Ectodermal cell (in vitro differentiated cells): ENCODE data around the gene LRFN2.

ENCODE experiments used
- H3K27ac ChIP-seq: 2 replicates; pipeline ENCODE4 v1.7.0; 2013; ENCODE audit warnings: mild to moderate bottlenecking, low read depth, low read length; ENCODE audit not compliant: insufficient read depth, poor library complexity, severe bottlenecking
- H3K27me3 ChIP-seq: 2 replicates; pipeline ENCODE4 v1.7.0; 2013; ENCODE audit warnings: mild to moderate bottlenecking, low read length; ENCODE audit not compliant: insufficient read depth, control insufficient read depth, poor library complexity, severe bottlenecking
- H3K36me3 ChIP-seq: one replicate; pipeline ENCODE4 v1.7.0; 2013; ENCODE audit warnings: low read length; ENCODE audit not compliant: control insufficient read depth, insufficient read depth
- H3K4me1 ChIP-seq: one replicate; pipeline ENCODE4 v1.7.0; 2013; ENCODE audit warnings: low read length; ENCODE audit not compliant: control insufficient read depth, insufficient read depth
- H3K4me3 ChIP-seq: 2 replicates; pipeline ENCODE4 v1.7.0; 2013; ENCODE audit warnings: low read depth, low read length, control low read depth; ENCODE audit not compliant: insufficient read depth
- H3K9me3 ChIP-seq: 2 replicates; pipeline ENCODE4 v1.7.0; 2013; ENCODE audit warnings: mild to moderate bottlenecking, low read length, moderate library complexity; ENCODE audit not compliant: control insufficient read depth
- WGBS, 2 experiments: methylation state at CpG; one replicate each; pipeline ENCODE4 v1.1.7; 2013; ENCODE audit warnings: missing lambda C conversion rate in 2 of 2; 5-methylcytosine and 5-hydroxymethylcytosine counted together

Gene LRFN2

DNA sequence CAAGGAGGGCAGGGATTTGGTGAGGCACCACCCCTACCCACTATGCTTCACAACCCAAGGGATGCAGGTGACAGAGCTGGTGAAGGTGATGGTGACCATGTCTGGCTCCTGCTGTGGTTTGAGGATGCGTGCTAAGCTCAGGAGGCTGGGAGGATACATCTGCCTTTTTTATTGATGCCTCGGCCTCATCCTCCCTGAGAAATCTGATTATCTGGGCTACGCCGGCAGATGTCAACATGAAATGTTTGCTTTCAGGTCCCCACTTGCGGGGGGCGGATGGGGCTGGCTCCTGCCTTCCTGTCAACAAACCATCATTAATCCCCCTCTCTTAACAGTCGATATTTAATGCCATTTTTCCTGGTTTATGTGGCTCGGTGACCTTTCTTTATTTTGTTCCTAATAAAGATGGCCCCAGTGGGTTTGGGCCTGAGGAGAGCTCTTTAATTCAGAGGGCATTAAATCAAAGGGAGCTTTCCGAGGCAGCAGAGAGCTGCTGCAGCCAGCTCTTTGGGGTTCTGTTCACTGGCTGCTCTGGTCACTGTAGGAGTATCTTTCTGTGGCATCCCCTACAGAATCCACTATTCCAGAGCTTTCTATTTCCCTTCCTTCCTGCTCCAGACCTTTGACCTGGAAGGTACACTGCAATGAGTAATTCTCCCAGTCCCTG, 33.5 kb upstream of the LRFN2 start:
- Histone ChIP-seq H3K9me3 (no peaks in the 10 kb centered on the region), H3K27ac (no peak overlapping the region), H3K4me3 (no peak overlapping the region), H3K4me1 (no peaks in the 10 kb centered on the region), H3K27me3 (no peaks in the 10 kb centered on the region), H3K36me3 (no peaks in the 10 kb centered on the region)
- WGBS, 2 experiments: 85 to 92% methylated on average over 9 of the region's 9 CpGs

DNA sequence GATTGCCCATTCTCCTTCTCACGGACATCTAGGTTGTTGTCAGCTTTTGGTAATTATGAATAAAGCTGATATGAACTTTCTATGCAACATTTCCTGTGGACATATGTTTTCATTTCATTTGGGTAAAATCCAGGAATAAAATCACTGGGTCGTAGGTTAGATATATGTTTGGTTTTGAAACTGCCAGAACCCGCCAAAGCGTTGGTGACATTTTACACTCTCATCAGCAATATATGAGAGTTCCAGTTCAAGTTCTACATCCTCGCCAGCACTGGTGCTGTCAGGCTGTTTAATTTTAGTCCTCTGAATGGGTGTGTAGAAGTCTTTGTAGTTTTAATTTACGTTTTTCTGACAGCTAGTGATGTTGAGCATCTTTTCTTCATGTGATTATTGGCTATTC, 27.5 kb upstream of the LRFN2 start:
- Histone ChIP-seq H3K36me3 (no peaks in the 10 kb centered on the region), H3K9me3 (no peaks in the 10 kb centered on the region), H3K4me3 (no peak overlapping the region), H3K27me3 (no peaks in the 10 kb centered on the region), H3K4me1 (no peaks in the 10 kb centered on the region), H3K27ac (no peak overlapping the region)
- 75 to 86% methylated on average over 6 of the region's 6 CpGs for WGBS, 2 experiments

- no peaks in the 10 kb centered on the region for H3K36me3 ChIP-seq
- no peaks in the 10 kb centered on the region for H3K27me3 ChIP-seq
- WGBS, 2 experiments: 90 to 93% methylated on average over 8 of the region's 8 CpGs
- no peaks in the 10 kb centered on the region for H3K9me3 ChIP-seq
- H3K4me1 ChIP-seq: no peaks in the 10 kb centered on the region
- H3K27ac ChIP-seq: no peak overlapping the region
- no peak overlapping the region for H3K4me3 ChIP-seq
Measured at GRCh38 chr6:40611912-40612311, 24.7 kb upstream of the LRFN2 start.

DNA sequence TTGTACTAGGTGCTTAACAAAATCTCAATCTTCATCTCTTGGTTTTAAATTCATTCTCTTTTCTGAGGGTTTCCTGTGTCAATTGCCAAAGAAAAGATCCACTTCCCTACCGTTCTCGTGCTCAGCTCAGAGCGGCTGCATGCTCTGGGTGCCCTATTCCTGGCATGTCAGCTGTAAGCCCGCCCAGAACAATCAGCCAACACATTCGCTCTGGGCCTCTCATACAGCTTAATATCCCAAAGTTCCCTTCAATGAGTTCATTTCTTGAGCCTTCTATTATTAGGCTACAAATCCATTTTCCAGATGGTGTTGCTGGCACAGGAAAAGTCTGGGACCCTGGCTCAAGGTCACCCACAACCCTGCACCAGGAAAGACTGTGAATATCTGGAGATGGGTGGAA, 24.3 kb upstream of the LRFN2 start:
- no peak overlapping the region for H3K4me3 ChIP-seq
- H3K27me3 ChIP-seq: no peaks in the 10 kb centered on the region
- H3K4me1 ChIP-seq: no peaks in the 10 kb centered on the region
- H3K36me3 ChIP-seq: no peaks in the 10 kb centered on the region
- 91 to 93% methylated on average over 5 of the region's 5 CpGs for WGBS, 2 experiments
- no peak overlapping the region for H3K27ac ChIP-seq
- no peaks in the 10 kb centered on the region for H3K9me3 ChIP-seq

DNA sequence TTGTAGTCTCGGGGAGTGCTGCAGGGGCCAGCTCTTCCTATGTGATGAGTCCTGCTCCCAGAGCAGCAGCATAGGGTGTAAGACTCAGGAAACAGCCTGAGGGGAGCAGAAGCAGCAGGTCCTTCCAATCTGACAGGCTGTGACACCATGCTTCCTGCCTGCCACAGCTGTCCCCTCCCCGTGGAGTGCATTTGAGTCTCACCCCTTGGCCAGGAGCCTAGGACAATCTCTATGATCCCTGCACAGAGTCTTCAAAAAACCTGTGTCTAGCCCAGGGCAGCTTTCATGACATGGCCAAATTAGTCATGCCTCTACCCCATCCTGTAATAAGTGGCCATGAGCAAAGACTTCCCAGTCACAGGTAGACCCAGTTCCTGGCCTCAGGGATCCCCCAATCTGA, 23.1 kb upstream of the LRFN2 start:
- WGBS, 2 experiments: 83 to 84% methylated on average over 2 of the region's 2 CpGs
- Histone ChIP-seq H3K27me3 (no peaks in the 10 kb centered on the region), H3K27ac (no peak overlapping the region), H3K4me1 (no peaks in the 10 kb centered on the region), H3K4me3 (no peak overlapping the region), H3K36me3 (no peaks in the 10 kb centered on the region), H3K9me3 (no peaks in the 10 kb centered on the region)

DNA sequence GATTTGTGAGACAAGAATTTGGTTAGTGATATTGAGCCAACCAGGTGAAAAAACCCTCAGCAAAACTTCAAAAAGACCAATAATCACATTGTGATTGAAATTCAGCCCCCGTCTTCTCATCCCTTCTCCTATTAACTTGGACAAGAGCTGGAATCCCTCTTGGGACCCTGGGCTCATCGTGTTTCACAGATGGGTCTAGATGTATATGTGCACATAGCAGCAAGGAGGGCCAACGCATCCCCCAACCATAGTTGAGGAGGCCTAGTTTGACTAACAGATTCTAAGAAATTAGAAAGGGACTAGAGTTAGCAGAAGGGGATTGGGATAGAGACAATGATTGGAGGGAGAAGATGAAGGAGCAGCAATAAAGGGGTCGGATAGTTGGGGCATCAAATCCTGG, 19.8 kb upstream of the LRFN2 start:
- no peaks in the 10 kb centered on the region for H3K4me1 ChIP-seq
- no peak overlapping the region for H3K4me3 ChIP-seq
- no peaks in the 10 kb centered on the region for H3K27me3 ChIP-seq
- WGBS, 2 experiments: 92 to 94% methylated on average over 4 of the region's 4 CpGs
- no peak overlapping the region for H3K27ac ChIP-seq
- no peaks in the 10 kb centered on the region for H3K9me3 ChIP-seq
- H3K36me3 ChIP-seq: no peaks in the 10 kb centered on the region

DNA sequence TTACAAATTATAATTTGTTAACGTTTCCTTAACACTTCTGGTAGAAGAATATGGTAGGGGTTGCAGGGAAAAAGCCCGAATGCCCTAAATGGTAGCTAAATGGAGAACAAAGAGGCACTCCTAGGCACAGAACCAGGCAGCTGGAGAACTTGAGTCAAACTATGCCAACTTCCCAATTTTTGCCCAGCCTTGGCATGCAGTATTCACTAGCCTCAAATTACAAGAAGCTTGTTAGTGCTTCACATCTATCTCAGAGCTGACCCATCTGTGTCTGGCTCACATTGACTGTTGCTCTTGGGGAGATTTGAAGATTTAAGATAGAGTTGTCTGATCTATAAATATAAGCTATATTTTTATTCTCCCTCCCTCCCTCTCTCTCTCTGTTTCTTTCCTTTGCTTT, 19.4 kb upstream of the LRFN2 start:
- Histone ChIP-seq H3K4me1 (no peaks in the 10 kb centered on the region), H3K4me3 (no peak overlapping the region), H3K9me3 (no peaks in the 10 kb centered on the region), H3K27ac (no peak overlapping the region), H3K36me3 (no peaks in the 10 kb centered on the region), H3K27me3 (no peaks in the 10 kb centered on the region)
- 89 to 100% methylated on average over 2 of the region's 2 CpGs for WGBS, 2 experiments

DNA sequence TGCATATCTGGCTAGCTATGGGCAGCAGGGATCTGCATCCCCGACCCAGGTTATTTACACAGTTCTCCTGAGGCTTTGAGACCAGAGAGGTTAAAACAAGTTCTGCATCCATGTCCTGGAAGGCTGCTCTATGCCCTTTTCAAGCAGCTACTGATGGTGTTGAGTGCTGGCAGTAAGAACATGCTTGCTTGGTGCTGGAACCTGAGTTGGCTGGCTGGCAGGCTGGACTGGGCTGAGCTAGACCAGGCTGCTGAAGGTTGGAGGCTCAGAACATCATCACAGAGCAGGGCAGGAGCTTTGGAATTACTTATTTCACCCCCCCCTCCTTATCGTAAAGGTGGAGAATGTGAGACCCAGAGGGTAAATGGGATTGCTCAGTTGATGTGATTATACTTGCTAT, 16.9 kb upstream of the LRFN2 start:
- Histone ChIP-seq H3K4me1 (no peaks in the 10 kb centered on the region), H3K27me3 (no peaks in the 10 kb centered on the region), H3K27ac (no peak overlapping the region), H3K36me3 (no peaks in the 10 kb centered on the region), H3K4me3 (no peak overlapping the region), H3K9me3 (no peaks in the 10 kb centered on the region)
- 84 to 90% methylated on average over 1 of the region's 2 CpGs for WGBS, 2 experiments

- H3K36me3 ChIP-seq: no peaks in the 10 kb centered on the region
- H3K27me3 ChIP-seq: peaks cover 5% of the 10 kb centered on the region
- H3K27ac ChIP-seq: no peak overlapping the region
- H3K9me3 ChIP-seq: no peaks in the 10 kb centered on the region
- WGBS, 2 experiments: 31% methylated on average over 28 of the region's 28 CpGs
- no peak overlapping the region for H3K4me3 ChIP-seq
- H3K4me1 ChIP-seq: no peaks in the 10 kb centered on the region
Measured at GRCh38 chr6:40599555-40599954, 12.4 kb upstream of the LRFN2 start.

DNA sequence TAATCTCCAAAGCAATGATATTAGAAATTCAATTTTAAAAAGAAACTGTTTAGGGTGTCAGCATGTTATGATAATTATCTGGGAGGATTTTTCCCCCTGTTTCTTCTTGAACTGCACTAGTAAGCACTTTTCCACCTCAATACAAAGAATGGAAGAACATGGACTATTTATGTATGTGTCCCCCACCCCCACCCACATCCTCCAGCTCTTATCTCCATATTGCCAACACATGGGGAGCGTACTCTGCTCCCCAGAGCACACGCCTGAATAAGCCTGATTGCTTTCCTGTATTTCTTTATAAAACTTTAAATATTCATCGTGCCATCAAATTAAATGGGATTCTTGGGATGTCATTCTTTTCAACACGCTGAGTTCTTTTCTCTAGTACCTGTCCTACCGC, 11.4 kb upstream of the LRFN2 start:
- H3K4me1 ChIP-seq: no peaks in the 10 kb centered on the region
- H3K4me3 ChIP-seq: no peak overlapping the region
- H3K9me3 ChIP-seq: no peaks in the 10 kb centered on the region
- no peak overlapping the region for H3K27ac ChIP-seq
- peaks cover 5% of the 10 kb centered on the region for H3K27me3 ChIP-seq
- no peaks in the 10 kb centered on the region for H3K36me3 ChIP-seq
- WGBS, 2 experiments: 86 to 95% methylated on average over 5 of the region's 5 CpGs

DNA sequence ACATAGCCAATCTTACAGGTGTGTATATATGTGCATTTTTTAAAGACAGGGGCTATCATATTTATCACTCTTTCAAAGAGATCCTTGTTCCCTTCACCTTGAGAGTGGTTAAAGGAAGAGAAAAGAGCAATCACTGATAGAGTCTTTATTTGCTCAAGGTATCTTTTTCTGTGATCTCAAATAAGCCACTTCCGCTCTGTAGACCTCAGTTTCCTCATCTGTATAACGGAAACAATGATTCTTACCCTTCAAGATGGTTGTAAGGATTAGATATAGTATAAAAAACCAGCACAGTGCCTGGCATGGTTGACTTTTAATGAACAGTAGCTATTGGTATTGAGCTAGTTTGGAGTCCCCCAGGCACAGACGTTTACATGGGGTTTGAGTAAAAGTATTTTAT, 10.1 kb upstream of the LRFN2 start:
- no peak overlapping the region for H3K27ac ChIP-seq
- H3K9me3 ChIP-seq: no peaks in the 10 kb centered on the region
- no peaks in the 10 kb centered on the region for H3K36me3 ChIP-seq
- WGBS, 2 experiments: 84 to 87% methylated on average over 2 to 3 of the region's 3 CpGs
- no peak overlapping the region for H3K4me3 ChIP-seq
- no peaks in the 10 kb centered on the region for H3K4me1 ChIP-seq
- peaks cover 5% of the 10 kb centered on the region for H3K27me3 ChIP-seq
